ENCODE measurements around the gene TLR9.

TLR9 gene

DNA sequence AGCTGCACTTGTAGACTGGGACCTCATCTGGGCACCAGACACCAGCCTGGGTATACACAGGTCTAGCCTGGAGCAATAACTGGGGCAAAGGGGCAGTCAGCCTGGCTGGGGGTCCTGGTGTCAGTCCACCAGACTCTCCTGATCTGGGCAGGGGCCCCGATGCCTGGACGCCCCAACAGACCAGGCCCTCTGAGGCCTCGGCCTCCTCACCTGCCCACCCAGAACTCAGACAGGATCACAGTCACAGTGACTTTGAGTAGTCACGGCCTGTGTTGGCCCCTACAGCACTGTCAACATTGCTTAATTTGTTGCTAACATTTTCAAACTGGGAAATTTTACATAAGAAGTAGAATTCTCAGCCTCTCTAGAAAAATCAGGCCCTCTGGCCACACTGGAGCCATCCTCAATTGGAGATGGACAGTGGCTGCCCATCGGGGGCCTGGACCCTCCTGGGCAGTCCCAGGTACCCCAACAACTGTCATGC, 7.7 kb upstream of the TLR9 start:
- in situ Hi-C loops (cut with HindIII; ENCODE audit: low sequenced_read_pairs), result no loop called here

DNA sequence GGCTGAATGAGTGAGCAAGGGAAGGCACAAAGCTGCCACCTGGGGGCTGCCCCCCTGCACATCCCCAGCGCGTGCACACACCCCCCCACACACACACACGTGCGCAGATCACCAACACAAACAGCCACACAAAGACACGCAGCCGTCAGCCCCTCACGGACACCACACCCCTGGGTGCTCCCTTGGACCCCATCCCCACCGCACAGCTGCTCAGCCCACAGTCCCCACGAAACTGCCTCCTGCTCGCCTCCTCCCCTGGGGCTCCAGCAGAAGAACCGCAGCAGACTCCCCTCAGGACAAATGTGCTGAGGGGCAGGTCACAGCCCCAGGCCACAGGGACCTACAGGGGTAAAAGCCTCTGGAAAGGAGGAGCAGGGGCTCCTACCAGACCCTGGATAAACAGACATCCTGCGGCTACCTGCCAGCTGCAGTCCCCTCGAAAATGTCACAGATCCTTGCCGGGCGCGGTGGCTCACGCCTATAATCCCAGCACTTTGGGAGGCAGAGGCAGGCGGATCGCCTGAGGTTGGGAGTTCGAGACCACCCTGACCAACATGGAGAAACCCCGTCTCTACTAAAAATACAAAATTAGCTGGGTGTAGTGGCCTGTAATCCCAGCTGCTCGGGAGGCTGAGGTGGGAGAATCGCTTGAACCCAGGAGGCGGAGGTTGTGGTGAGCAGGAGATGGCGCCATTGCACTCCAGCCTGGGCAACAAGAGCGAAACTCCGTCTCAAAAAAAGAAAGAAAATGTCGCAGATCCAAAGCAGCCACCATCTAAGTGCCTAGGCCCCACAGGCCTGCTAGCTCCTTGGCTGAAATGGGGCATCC, 7.0 kb upstream of the TLR9 start:
- in situ Hi-C loops (cut with HindIII; ENCODE audit: low sequenced_read_pairs), result no loop called here

DNA sequence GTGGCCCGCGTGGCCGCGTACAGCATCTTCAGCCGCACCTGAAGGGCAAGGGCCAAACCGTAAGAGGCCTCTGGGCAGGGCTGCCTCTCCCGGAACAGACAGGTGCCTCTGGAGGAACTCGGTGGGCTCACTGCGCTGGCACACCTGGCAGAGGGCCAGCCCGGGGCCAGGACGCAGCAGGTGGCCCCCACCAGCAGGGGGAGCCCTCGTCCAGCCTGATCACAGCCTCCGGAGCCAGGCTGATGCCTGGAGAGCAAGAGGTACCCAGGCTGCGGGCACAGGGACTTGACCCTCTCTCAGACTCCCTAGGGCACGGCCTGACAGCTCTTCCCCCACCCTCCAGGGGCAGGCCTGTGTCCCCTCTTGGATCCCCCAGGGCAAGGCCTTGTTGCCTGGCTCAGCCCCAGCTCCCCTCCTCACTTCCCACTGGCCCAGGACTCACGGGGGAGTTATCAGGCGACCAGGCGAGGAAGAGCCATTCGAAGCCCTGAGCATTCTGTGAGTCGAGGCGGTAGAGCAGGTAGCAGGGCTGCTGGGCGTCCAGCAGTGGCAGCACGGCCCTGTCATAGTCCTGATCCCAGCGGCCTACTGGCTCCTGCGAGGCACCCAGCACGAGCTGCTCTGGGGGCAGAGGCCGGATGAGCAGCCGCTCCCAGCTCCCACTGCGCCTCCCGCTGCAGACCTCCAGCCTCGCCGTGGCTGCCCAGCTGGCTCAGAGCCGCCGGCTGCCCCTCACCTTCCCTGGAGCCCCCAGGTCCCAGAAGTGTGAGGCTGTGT, 6.2 kb upstream of the TLR9 start:
- in situ Hi-C loops (cut with HindIII; ENCODE audit: low sequenced_read_pairs), result no loop called here

DNA sequence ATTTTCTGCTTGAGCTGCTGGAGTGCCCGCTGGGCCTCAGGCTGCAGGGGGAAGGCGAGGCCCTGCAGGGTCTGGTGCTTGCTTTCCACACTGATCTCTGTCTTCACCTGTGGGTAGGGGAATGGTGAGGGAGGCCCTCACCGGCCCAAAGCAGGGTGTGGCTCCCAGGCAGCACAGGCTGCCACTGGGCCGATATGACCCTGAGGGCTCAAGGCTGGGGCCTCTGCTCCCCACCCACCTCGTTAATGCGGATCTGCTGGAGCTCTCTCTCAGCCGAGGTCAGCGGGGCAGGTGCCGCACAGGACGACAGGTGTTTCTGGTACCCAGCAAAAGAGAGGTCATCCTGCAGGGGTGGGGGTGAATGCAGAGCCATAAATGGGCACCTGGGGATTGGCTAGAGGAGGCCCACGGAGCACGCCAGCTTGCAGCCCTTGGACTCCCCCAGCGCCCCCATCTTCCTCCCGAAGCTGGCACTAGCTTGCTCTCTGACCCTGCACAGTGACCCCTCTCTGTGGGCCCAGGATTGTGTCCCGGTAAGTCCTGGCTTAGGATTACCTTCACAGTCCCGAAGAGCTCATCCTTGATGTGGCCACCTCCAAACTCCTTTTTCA, 5.5 kb upstream of the TLR9 start:
- in situ Hi-C loops (cut with HindIII; ENCODE audit: low sequenced_read_pairs), result no loop called here

GRCh38 chr3:52230461-52230860, 5.0 kb upstream of the TLR9 start:
- in situ Hi-C loops (cut with HindIII; ENCODE audit: low sequenced_read_pairs), result no loop called here

- in situ Hi-C loops (cut with HindIII; ENCODE audit: low sequenced_read_pairs), result no loop called here
These were observed 4.2 kb upstream of the TLR9 start for GRCh38 chr3:52229656-52230055.

- in situ Hi-C loops (cut with HindIII; ENCODE audit: low sequenced_read_pairs), result no loop called here
These were observed 3.4 kb upstream of the TLR9 start for GRCh38 chr3:52228751-52229291.

DNA sequence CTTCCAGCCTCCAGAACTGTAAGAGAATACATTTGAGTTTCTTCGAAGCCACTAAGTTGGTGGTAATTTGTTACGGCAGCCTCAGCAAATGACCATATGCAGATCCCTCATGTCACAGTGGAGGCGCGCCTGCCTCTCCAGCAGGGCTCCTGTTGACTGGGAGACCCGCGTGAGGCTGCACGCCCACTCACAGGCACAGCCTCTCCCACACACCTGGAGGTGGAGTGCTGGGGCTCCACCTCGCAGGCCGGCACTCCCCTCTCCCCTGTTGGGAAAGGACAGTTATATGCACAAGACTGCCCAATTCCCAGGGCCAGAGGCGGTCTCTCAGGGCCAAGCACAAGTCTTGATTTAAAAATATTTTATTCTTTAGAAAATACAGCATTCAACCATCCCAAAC, 2.8 kb upstream of the TLR9 start:
- in situ Hi-C loops (cut with HindIII; ENCODE audit: low sequenced_read_pairs), result no loop called here

- in situ Hi-C loops (cut with HindIII; ENCODE audit: low sequenced_read_pairs), result no loop called here
These were observed 2.3 kb upstream of the TLR9 start for GRCh38 chr3:52227766-52228165.

DNA sequence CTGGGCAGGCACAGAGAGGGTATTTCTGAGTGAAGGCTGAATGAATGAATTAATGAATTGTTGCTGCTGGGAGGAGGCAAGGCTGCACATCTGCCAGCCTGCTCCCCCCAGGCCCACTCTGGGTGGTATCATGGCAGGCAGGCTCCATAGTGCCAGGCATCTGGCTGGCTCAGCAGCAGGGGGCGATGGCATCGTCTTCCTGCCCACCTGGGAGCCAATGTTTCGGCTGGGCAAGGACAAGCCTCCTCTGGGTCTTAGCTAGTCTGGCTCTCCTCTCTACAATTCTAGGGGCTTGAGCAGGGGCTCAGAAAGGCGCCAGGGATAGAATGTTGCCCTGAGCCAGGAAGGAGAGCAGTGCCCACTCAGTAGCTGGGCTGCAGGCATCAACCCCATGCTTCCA, 1.7 kb upstream of the TLR9 start:
- in situ Hi-C loops (cut with HindIII; ENCODE audit: low sequenced_read_pairs), result no loop called here

DNA sequence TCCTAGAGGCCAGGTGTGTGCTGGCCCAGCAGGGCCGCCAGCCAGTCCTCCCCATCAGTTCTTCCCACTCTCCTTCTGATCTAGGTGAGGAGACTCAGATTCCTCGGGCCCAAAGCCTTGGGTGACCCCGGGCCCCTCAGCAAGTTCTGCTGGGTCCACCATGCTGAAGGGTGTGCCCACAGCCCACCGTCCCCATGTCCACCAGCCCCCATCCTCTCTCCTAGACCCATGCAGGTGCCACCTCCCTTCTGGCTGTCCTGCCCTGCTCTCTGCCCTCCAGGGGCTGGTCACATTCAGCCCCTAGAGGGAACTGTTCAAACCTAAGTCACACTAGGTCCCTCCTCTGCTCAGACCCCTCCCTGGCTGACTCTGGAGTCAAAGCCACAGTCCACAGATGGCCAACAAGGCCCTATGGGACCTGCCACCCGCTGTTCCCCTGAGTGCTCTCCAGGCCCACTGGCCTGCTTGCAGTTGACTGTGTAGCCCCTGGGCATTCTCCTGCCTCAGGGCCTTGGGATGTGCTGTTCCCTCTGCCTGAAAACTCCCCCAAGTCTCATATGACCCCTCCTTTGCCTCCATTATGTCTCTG, 878 bp upstream of the TLR9 start:
- in situ Hi-C loops (cut with HindIII; ENCODE audit: low sequenced_read_pairs), result no loop called here

DNA sequence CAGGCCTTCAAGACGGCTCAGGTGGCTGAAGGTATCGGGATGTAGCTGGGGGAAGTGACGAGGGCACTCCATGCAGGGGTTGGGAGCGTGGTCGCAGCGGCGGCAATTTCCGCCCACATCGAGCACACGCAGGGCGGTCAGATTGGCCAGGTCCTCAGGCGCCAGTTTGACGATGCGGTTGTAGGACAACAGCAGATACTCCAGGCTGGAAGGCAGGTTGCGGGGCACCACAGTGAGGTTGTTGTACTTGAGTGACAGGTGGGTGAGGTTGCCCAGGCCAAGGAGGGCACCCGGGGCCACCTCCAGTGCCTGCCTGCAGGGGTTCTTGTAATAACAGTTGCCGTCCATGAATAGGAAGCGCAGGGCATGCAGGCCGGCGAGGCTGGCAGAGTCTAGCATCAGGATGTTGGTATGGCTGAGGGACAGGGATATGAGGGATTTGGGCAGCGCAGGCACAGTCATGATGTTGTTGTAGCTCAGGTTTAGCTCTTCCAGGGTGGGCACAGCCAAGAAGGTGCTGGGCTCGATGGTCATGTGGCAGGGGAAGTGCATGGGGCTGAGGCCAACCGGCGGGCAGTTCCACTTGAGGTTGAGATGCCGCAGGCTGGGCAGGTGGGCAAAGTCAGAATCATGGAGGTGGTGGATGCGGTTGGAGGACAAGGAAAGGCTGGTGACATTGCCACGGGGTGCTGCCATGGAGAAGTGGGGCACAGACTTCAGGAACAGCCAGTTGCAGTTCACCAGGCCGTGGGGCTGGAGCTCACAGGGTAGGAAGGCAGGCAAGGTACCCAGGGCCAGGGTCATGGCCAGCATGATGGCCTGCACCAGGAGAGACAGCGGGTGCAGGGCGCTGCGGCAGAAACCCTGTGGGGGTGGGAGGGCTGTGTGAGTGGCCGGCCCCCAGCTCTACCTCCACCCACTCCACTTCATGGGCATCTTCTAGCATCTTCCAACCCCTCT, 1.7 kb downstream of the TLR9 start:
- in situ Hi-C loops (cut with HindIII; ENCODE audit: low sequenced_read_pairs), result no loop called here

GRCh38 chr3:52222319-52223221, 2.9 kb downstream of the TLR9 start:
- in situ Hi-C loops (cut with HindIII; ENCODE audit: low sequenced_read_pairs), result no loop called here

- in situ Hi-C loops (cut with HindIII; ENCODE audit: low sequenced_read_pairs), result no loop called here
These were observed 3.7 kb downstream of the TLR9 start for GRCh38 chr3:52221563-52222318.

GRCh38 chr3:52221141-52221562, 4.3 kb downstream of the TLR9 start:
- in situ Hi-C loops (cut with HindIII; ENCODE audit: low sequenced_read_pairs), result no loop called here

GRCh38 chr3:52220380-52221026, 4.9 kb downstream of the TLR9 start:
- in situ Hi-C loops (cut with HindIII; ENCODE audit: low sequenced_read_pairs), result no loop called here

DNA sequence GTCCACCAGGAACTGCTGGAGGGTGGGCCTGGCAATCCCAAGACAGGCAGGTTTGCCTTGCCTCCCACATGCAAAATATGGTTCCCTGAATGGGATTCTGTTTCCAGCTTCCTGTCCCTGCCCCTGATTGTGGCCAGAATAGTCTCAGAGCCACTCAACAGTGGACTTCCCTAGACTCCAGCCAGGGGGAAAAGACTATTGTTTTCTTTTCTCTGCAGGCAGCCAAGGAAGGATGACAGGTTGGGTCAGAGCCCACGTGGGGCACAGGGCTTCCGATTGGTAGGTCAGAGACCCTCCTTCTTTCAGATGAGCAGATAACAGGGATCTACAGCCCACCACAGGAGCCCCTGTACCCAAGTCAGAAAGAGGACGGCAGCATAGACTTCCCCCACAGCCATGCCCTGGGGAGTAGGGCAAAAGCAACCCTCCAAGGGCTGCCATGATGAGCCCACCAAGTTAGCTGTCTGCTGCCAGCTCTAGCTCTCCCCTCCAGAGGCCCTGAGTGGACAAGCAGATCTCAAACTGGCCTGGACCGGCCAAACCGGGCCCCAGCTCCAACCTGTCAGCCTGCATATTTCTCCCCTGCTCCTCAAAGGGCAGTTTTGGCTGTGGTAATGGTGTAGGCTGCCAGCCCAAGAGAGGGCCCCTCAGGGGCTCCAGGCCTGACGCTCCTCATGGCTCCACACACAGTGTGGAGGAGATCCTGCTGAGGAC, 6.4 kb downstream of the TLR9 start:
- in situ Hi-C loops (cut with HindIII; ENCODE audit: low sequenced_read_pairs), result no loop called here
